SIG-M5 (cell line): ENCODE results near the gene RHD.
"Not testable (repeated sequence)": the region's sequence is repeated elsewhere in the genome, so short reads cannot be mapped to it uniquely, and the experiment has no call there.

Experiments
- DNase-seq: peaks from one replicate; lab custom pipeline; 2025; lab: John Stamatoyannopoulos, UW

RHD gene

DNA sequence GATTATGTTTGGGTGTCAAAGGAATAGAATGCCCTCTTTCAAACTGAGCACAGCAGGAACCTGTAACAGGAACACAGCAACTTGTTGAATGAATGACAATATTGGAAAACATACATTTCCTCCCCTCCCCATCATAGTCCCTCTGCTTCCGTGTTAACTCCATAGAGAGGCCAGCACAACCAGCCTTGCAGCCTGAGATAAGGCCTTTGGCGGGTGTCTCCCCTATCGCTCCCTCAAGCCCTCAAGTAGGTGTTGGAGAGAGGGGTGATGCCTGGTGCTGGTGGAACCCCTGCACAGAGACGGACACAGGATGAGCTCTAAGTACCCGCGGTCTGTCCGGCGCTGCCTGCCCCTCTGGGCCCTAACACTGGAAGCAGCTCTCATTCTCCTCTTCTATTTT lies at the start of gene RHD:
Gene RHD (plus strand): TSS at position 272 of the 400 bp plus-strand sequence. CDS start 39 bp downstream, at position 311.
- DNase-seq, result not testable (repeated sequence)

- DNase-seq, result no peak
Measured at GRCh38 chr1:25222606-25223005, 49.7 kb upstream of the RHD start.

GRCh38 chr1:25223471-25223870 lies 48.8 kb upstream of the RHD start:
- DNase-seq, result no peak

DNA sequence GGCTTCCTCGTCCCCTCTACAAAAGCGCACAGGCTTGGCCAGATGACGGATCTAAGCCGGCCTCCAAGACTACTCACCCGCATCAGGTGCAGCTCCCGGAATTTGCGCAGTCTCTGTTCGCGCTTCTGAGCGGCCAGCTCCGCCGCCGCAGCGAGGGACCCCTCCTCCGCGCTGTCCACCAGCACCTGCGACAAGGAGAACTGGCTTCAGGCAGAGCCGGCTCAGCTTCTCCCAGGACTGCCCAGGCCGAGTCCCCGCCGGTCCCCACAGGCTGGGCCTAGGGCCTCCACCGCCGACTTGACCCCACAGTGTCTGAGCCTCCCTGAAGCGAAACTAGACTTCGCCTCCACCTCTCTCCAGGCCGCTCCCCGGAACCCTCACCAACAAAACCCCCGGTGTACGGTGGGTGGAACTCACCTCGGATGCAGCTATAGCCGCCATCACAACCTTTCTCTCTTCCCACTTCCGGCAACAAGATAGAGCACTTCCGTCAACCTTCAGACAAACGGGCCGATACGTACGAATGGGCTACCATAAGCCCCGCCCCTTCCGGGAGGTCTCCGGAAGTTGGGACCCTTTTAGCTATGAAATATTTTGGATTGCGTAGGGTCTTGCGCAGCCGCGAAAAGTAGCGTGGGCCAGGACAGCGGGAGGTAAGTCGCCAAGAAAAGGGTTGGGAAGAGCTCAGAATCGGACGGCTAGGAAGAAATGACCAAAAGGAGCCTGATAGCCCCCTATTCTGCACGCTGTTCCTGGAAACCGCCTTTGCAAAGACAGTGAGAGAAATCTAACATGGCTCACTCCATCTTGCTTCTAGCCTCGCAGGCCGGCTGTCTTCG lies 40.1 kb upstream of the RHD start, which contains the start of gene SYF2:
Gene SYF2 (minus strand): TSS at position 476 of the 839 bp plus-strand sequence. CDS start 35 bp downstream, at position 441.
- DNase-seq, result peak; percentile 83

DNA sequence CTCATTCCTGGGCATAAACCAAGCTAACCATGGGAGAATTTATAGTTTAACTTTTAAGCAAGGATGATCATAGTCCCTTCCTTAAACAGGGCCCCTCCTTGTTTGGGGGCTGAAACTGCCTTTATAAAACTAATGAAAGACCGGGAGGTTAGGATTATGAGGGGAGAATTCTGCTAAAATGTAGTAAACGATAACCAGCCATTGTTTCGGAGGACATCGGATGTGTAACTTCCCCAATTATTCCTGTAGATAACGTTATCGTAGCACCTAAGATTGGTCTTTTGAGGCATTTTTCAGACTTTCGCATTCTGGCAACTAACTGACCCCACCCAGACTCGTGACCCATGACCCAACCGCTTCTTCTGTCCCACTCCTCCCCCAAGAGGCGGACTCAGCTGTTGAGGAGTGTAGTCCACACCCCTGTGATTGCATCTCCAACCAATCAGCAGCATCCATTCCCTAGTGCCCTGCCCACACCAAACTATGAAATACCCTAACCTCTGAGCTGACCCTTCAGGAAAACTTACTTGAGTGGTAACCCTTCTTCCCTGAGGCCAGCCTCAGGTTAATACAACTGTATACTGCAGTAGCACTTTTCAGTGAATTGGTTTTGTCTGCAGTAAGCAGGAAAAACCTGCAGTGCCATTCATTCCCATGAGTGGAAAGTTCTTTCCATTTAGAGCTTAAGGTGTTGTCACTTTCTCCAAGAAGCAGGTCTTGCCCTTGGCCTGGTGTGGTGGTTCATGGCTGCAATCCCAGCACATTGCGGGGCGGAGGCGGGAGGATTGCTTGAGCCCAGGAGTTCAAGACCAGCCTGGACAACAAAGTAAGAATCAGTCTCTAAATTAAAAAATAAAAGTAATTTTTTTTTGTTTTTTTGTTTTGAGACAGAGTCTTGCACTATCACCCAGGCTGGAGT lies 39.2 kb upstream of the RHD start:
- DNase-seq, result peak; percentile 29

DNA sequence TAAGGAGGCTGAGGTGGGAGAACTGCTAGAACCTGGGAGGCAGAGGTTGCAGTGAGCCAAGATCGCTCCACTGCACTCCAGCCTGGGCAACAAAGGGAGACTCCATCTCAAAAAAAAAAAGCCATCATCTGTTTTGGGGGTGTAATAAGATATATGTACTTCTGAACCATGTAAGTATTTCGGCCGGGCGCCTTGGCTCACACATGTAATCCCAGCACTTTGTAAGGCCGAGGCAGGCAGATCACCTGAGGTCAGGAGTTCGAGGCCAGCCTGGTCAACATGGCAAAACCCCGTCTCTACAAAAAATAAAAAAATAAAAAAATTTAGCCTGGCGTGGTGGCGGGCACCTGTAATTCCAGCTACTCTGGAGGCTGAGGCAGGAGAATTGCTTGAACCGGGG lies 36.9 kb upstream of the RHD start:
- not testable (repeated sequence) for DNase-seq

- DNase-seq, result not testable (repeated sequence)
Measured at GRCh38 chr1:25236261-25236660, 36.0 kb upstream of the RHD start.

GRCh38 chr1:25238046-25238445 lies 34.3 kb upstream of the RHD start:
- DNase-seq, result no peak

- DNase-seq, result peak; percentile 86
Measured at GRCh38 chr1:25239681-25240541, 32.4 kb upstream of the RHD start.

DNA sequence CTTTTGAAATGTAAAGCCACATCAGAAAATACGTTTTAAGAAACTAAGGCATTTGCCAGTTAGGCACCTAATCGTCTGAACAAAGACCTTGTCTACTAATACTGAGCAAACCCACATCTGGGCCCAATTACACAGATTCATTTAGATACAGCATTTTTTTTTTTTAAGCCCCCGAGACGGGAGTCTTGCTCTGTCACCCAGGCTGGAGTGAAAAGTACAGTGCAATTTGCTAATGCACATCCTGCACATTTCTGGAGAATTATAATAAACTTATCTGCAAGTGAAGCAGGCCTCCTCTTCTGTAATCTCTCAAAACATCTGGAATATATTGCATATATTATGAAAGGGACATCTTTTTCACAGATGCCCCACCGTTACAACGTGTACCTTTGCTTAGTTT lies 28.4 kb upstream of the RHD start:
- no peak for DNase-seq

DNA sequence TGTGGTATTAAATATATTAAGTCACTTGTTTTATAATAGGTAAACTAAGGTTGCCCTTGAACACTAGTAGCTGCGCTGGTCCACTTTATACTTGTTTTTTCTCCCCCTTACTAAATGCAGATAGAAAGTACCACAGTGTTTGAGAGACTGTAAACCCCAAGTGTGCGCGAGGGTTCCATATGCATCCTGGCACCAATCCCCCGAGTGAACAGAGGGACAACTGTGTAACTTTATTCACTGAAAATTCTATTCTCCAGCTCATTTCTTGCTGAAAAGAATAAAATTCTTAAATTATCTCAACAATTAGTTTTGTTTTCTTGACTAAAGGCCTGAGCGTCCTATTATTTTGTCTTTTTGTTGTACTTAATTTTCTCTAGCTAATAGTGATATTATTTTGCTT lies 26.9 kb upstream of the RHD start:
- DNase-seq, result no peak

- no peak for DNase-seq
Measured at GRCh38 chr1:25245809-25246599, 26.3 kb upstream of the RHD start.

- DNase-seq, result no peak
Measured at GRCh38 chr1:25246600-25247023, 25.7 kb upstream of the RHD start.

- DNase-seq, result peak; percentile 70
Measured at GRCh38 chr1:25247024-25247828, 25.1 kb upstream of the RHD start, which contains the start of gene RSRP1. Gene RSRP1 (minus strand): TSS chr1:25247454. CDS start chr1:25246963, 491 bp downstream.

- no peak for DNase-seq
Measured at GRCh38 chr1:25247829-25248754, 24.2 kb upstream of the RHD start.

GRCh38 chr1:25253911-25254310 lies 18.4 kb upstream of the RHD start:
- DNase-seq, result no peak

DNA sequence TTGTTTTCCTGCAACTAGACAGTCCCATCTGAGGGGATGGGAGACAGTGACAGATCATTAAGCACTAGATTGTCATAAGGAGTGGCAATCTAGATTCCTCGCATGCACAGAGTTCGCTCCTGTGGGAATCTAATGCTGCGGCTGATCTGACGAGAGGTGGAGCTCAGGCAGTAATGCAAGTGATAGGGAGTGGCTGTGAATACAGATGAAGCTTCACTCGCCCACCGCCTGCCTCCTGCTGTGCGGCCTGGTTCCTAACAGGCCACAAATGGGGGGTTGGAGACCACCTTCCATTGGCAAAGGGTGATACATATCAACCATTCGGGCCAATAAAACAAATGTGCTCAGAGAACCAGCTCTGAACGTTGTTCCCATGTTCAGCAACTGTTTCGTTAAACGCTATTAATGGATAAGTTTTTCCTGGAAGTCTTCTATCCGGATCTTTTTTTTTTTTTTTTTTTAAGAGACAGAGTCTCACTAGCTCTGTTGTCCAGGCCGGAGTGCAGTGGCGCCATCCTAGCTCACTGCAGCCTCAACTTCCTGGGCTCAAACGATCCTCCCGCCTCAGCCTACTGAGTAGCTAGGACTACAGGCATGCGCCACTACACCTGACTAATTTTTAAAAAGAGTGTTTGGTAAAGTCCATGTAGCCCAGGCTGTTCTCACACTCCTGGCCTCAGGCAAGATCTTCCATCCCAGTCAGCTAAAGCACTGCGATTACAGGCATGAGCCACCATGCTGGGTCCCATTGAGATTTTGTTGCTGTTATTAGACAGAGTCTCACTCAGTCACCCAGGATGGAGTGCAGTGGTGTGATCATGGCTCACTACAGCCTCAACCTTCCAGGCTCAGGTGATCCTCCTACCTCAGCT lies 16.4 kb upstream of the RHD start:
- no peak for DNase-seq

GRCh38 chr1:25256578-25256965 lies 15.7 kb upstream of the RHD start:
- DNase-seq, result no peak
